Loucy (cell line): ENCODE measurements around the gene SYT7.
A peak's percentile ranks its signal among the peaks of the same experiment; 100 is the strongest.

Source experiments
- H2AFZ ChIP-seq: fragments of 200-600 bp; sonication (generic); 2 replicates; pipeline ENCODE4 v1.6.0; 2016; ENCODE audit warnings: antibody characterized with exemption, mild to moderate bottlenecking, low read length, moderate library complexity
- H3F3A ChIP-seq: fragments of 200-600 bp; 2 replicates; pipeline ENCODE4 v1.6.0; 2016; ENCODE audit warnings: antibody characterized with exemption, low read depth, mild to moderate bottlenecking
- H3K27me3 ChIP-seq: fragments of 200-600 bp; sonication (generic); 2 replicates; pipeline ENCODE4 v1.6.1; 2014; ENCODE audit warnings: low read length, mild to moderate bottlenecking; ENCODE audit not compliant: insufficient read depth, poor library complexity, severe bottlenecking
- H3K36me3 ChIP-seq: fragments of 200-600 bp; sonication (generic); 2 replicates; pipeline ENCODE4 v1.6.1; 2016; ENCODE audit warnings: low read length; ENCODE audit not compliant: insufficient read depth
- H3K4me1 ChIP-seq: fragments of 200-600 bp; sonication (generic); 2 replicates; pipeline ENCODE4 v1.5.1; 2014; ENCODE audit warnings: low read length, mild to moderate bottlenecking; ENCODE audit not compliant: insufficient read depth, poor library complexity, severe bottlenecking
- H3K4me2 ChIP-seq: fragments of 200-600 bp; sonication (generic); 2 replicates; pipeline ENCODE4 v1.6.0; 2014; ENCODE audit warnings: antibody characterized with exemption, low read length, low read depth, mild to moderate bottlenecking; ENCODE audit not compliant: poor library complexity, severe bottlenecking
- H3K4me3 ChIP-seq: fragments of 200-600 bp; sonication (generic); 2 replicates; pipeline ENCODE4 v1.5.1; 2014; ENCODE audit warnings: low read length, mild to moderate bottlenecking, mixed read lengths; ENCODE audit not compliant: poor library complexity, severe bottlenecking
- H3K79me2 ChIP-seq: fragments of 200-600 bp; sonication (generic); 2 replicates; pipeline ENCODE4 v1.6.1; 2014; ENCODE audit warnings: low read length; ENCODE audit not compliant: insufficient read depth
- H3K9ac ChIP-seq: fragments of 200-600 bp; sonication (generic); 2 replicates; pipeline ENCODE4 v1.6.0; 2014; ENCODE audit warnings: mild to moderate bottlenecking, low read depth, low read length, moderate library complexity; ENCODE audit not compliant: poor library complexity, severe bottlenecking
- H3K9me2 ChIP-seq: fragments of 200-600 bp; sonication (generic); replicated peaks from 2 replicates; pipeline ENCODE4 v1.6.1; 2016; ENCODE audit warnings: low read depth, low read length, mixed read lengths
- H3K9me3 ChIP-seq: fragments of 200-600 bp; sonication (generic); 2 replicates; pipeline ENCODE4 v1.6.1; 2014; ENCODE audit warnings: mild to moderate bottlenecking, antibody characterized with exemption, low read length, low read depth; ENCODE audit not compliant: insufficient read depth
- H4K20me1 ChIP-seq: fragments of 200-600 bp; sonication (generic); 2 replicates; pipeline ENCODE4 v1.6.0; 2014; ENCODE audit warnings: antibody characterized with exemption, low read length, mild to moderate bottlenecking; ENCODE audit not compliant: insufficient read depth, poor library complexity, severe bottlenecking
- CTCF ChIP-seq: fragments of 200-600 bp; sonication (generic); conservative IDR thresholded peaks from 2 replicates; pipeline ENCODE4 v1.5.1; 2014; ENCODE audit warnings: mild to moderate bottlenecking, antibody characterized with exemption, low read length
- EZH2phosphoT487 ChIP-seq: fragments of 200-600 bp; IDR thresholded peaks from 2 replicates; pipeline ENCODE4 v1.6.1; 2018; ENCODE audit warnings: antibody characterized with exemption, mild to moderate bottlenecking, moderate library complexity, borderline replicate concordance

Gene SYT7

GRCh38 chr11:61581030-61581928, at the start of gene SYT7:
Gene SYT7 (minus strand): TSS chr11:61581076. CDS start chr11:61580820, 256 bp downstream.
- no peak for TF ChIP-seq CTCF
- TF ChIP-seq EZH2phosphoT487: no peak
- H3K9me3 ChIP-seq: no peaks in the 10 kb centered on the region
- no peaks in the 10 kb centered on the region for H3K36me3 ChIP-seq
- H3K4me2 ChIP-seq: no peak within 1 kb of the TSS
- no peaks in the 10 kb centered on the region for H3F3A ChIP-seq
- no peaks in the 10 kb centered on the region for H4K20me1 ChIP-seq
- no peaks in the 10 kb centered on the region for H3K9me2 ChIP-seq
- no peak within 1 kb of the TSS for H3K9ac ChIP-seq
- peak within 1 kb of the TSS; percentile 48 for H3K4me3 ChIP-seq
- no peaks in the 10 kb centered on the region for H3K4me1 ChIP-seq
- no peaks in the 10 kb centered on the region for H3K27me3 ChIP-seq
- H2AFZ ChIP-seq: no peak within 1 kb of the TSS
- no peaks in the 10 kb centered on the region for H3K79me2 ChIP-seq

- no peaks in the 10 kb centered on the region for H3K27me3 ChIP-seq
- no peak overlapping the region for H3K9ac ChIP-seq
- H3K36me3 ChIP-seq: no peaks in the 10 kb centered on the region
- H3K4me1 ChIP-seq: no peaks in the 10 kb centered on the region
- TF ChIP-seq CTCF: no peak
- no peaks in the 10 kb centered on the region for H3F3A ChIP-seq
- H3K4me2 ChIP-seq: no peak overlapping the region
- H3K4me3 ChIP-seq: no peak overlapping the region
- no peak overlapping the region for H2AFZ ChIP-seq
- H3K79me2 ChIP-seq: no peaks in the 10 kb centered on the region
- H3K9me2 ChIP-seq: no peaks in the 10 kb centered on the region
- no peaks in the 10 kb centered on the region for H4K20me1 ChIP-seq
- H3K9me3 ChIP-seq: no peaks in the 10 kb centered on the region
Observed at GRCh38 chr11:61630089-61630488, 49.2 kb upstream of the SYT7 start.

GRCh38 chr11:61629082-61629833, 48.4 kb upstream of the SYT7 start:
- no peak overlapping the region for H3K4me3 ChIP-seq
- no peaks in the 10 kb centered on the region for H3K9me3 ChIP-seq
- no peaks in the 10 kb centered on the region for H4K20me1 ChIP-seq
- no peaks in the 10 kb centered on the region for H3K4me1 ChIP-seq
- no peak overlapping the region for H2AFZ ChIP-seq
- H3K9ac ChIP-seq: no peak overlapping the region
- H3K4me2 ChIP-seq: no peak overlapping the region
- no peaks in the 10 kb centered on the region for H3K36me3 ChIP-seq
- no peaks in the 10 kb centered on the region for H3K79me2 ChIP-seq
- H3F3A ChIP-seq: no peaks in the 10 kb centered on the region
- no peaks in the 10 kb centered on the region for H3K27me3 ChIP-seq
- TF ChIP-seq EZH2phosphoT487 (no peak), CTCF (no peak)
- H3K9me2 ChIP-seq: no peaks in the 10 kb centered on the region
